PC-9 (cell line): ENCODE results near the gene EVA1C. TPM values are rescaled to one million over a fixed set of nuclear protein-coding genes. Genes with fewer than 3 reads are reported as not detected.
"Not testable (repeated sequence)": the region's sequence is repeated elsewhere in the genome, so short reads cannot be mapped to it uniquely, and the experiment has no call there.

Experiments
- BruUV-seq: library from RNA; stranded (reverse); fragments of 400-500 nt; replicated peaks from 2 replicates; lab custom pipeline; 2021; lab: Mats Ljungman, UMichigan
- CTCF ChIA-PET: fragments of 300-600 bp; sonication (Branson Sonifier 250); formaldehyde crosslinking; loops from one replicate; lab custom pipeline; 2022; ENCODE audit warnings: antibody characterized with exemption; lab: Charles Lee
- POLR2A ChIA-PET: fragments of 300-600 bp; sonication (Branson Sonifier 250); formaldehyde crosslinking; loops from one replicate; lab custom pipeline; 2022; ENCODE audit warnings: antibody characterized with exemption; ENCODE audit not compliant: unreplicated experiment; lab: Charles Lee
- DNase-seq, 2 experiments: peaks; one replicate each; pipeline versions ENCODE4 v3.0.0 to v3.0.0-alpha.2; 2015 to 2022; ENCODE audit warnings: mixed read lengths in 1 of 2
- H2AFZ ChIP-seq: fragments of 200-600 bp; sonication (generic); 2 replicates; pipeline ENCODE4 v1.8.1; 2017; ENCODE audit warnings: antibody characterized with exemption
- H3F3A ChIP-seq: fragments of 200-600 bp; sonication (generic); 2 replicates; pipeline ENCODE4 v1.8.1; 2017; ENCODE audit warnings: antibody characterized with exemption, mild to moderate bottlenecking, low read depth; ENCODE audit not compliant: insufficient read depth
- H3K27ac ChIP-seq: fragments of 200-600 bp; sonication (generic); 2 replicates; pipeline ENCODE4 v1.6.1; 2016; ENCODE audit warnings: mixed run types
- H3K27me3 ChIP-seq: fragments of 200-600 bp; sonication (generic); 2 replicates; pipeline ENCODE4 v1.6.1; 2016; ENCODE audit warnings: low read depth, mixed run types; ENCODE audit not compliant: insufficient read depth
- H3K36me3 ChIP-seq: fragments of 200-600 bp; sonication (generic); 2 replicates; pipeline ENCODE4 v1.6.1; 2016; ENCODE audit warnings: low read depth, mixed run types
- H3K4me1 ChIP-seq: fragments of 200-600 bp; sonication (generic); replicated peaks from 2 replicates; pipeline ENCODE4 v1.6.1; 2016; ENCODE audit warnings: mixed run types; ENCODE audit not compliant: insufficient read depth
- H3K4me2 ChIP-seq: fragments of 200-600 bp; sonication (generic); 2 replicates; pipeline ENCODE4 v1.6.1; 2017; ENCODE audit warnings: mixed run types
- H3K4me3 ChIP-seq: fragments of 200-600 bp; sonication (generic); 2 replicates; pipeline ENCODE4 v1.6.1; 2016; ENCODE audit warnings: mixed run types
- H3K79me2 ChIP-seq: fragments of 200-600 bp; sonication (generic); 2 replicates; pipeline ENCODE4 v1.6.1; 2017; ENCODE audit warnings: low read depth, mixed run types
- H3K9me2 ChIP-seq: fragments of 200-600 bp; sonication (generic); 2 replicates; pipeline ENCODE4 v1.8.1; 2017; ENCODE audit warnings: mild to moderate bottlenecking; ENCODE audit not compliant: insufficient read depth
- H3K9me3 ChIP-seq: fragments of 200-600 bp; sonication (generic); 2 replicates; pipeline ENCODE4 v1.8.1; 2016; ENCODE audit warnings: low read depth; ENCODE audit not compliant: insufficient read depth
- H4K20me1 ChIP-seq: fragments of 200-600 bp; sonication (generic); 2 replicates; pipeline ENCODE4 v1.8.1; 2017; ENCODE audit not compliant: insufficient read depth
- EZH2 ChIP-seq: fragments of 200-600 bp; sonication (generic); IDR thresholded peaks from 2 replicates; pipeline ENCODE4 v1.8.0; 2017; ENCODE audit warnings: antibody characterized with exemption, low read depth
- intact Hi-C: fragments of 100-400 bp; cut with micrococcal nuclease; formaldehyde crosslinking; loops from one replicate; pipeline ENCODE4 v1.10.0; 2022; ENCODE audit not compliant: unreplicated experiment
- total RNA-seq: library from RNA; stranded (reverse); gene quantifications from 2 replicates; pipeline ENCODE4 v1.2.3, GENCODE V29; 2021
- TF ChIP-seq, protein P1 (sequence below): fragments of 200-600 bp; sonication (generic); conservative IDR thresholded peaks from 2 replicates; pipeline ENCODE4 v1.6.1; 2017; ENCODE audit warnings: mixed run types, antibody characterized with exemption, mild to moderate bottlenecking, moderate library complexity

Gene EVA1C
- total RNA-seq, 1 experiment from 2014 or later = 3.0 TPM

DNA sequence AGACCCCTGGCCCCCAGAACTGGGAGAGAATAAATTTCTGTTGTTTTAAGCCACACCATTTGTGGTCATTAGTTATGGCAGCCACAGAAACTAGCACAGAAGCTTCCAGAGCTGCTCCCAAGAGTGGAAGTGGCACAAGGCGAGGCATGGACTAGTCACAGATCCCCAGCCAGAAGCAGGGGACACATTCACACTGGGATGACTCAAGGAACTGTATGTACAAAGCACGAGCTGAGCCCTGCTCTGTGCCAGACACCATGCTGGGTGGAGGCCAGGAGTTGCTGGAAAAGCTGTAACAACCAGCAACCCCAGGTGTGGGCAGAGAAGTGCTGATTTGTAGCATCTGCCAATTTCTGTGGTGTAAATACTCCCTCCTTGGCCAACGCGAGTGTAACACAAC, 117.2 kb downstream of the EVA1C start:
- no peaks in the 10 kb centered on the region for H3K36me3 ChIP-seq
- BruUV-seq = no TSS peak
- TF ChIP-seq, protein P1, sequence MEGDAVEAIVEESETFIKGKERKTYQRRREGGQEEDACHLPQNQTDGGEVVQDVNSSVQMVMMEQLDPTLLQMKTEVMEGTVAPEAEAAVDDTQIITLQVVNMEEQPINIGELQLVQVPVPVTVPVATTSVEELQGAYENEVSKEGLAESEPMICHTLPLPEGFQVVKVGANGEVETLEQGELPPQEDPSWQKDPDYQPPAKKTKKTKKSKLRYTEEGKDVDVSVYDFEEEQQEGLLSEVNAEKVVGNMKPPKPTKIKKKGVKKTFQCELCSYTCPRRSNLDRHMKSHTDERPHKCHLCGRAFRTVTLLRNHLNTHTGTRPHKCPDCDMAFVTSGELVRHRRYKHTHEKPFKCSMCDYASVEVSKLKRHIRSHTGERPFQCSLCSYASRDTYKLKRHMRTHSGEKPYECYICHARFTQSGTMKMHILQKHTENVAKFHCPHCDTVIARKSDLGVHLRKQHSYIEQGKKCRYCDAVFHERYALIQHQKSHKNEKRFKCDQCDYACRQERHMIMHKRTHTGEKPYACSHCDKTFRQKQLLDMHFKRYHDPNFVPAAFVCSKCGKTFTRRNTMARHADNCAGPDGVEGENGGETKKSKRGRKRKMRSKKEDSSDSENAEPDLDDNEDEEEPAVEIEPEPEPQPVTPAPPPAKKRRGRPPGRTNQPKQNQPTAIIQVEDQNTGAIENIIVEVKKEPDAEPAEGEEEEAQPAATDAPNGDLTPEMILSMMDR = no peak
- H3K4me2 ChIP-seq = no peak overlapping the region
- DNase-seq = no peak
- intact Hi-C loops = no loop called here
- H3K79me2 ChIP-seq = no peaks in the 10 kb centered on the region
- no peaks in the 10 kb centered on the region for H3F3A ChIP-seq
- H3K4me1 ChIP-seq = no peaks in the 10 kb centered on the region
- CTCF ChIA-PET = no interaction called here
- H4K20me1 ChIP-seq = no peaks in the 10 kb centered on the region
- no peak overlapping the region for H3K4me3 ChIP-seq
- POLR2A ChIA-PET = no interaction called here
- H2AFZ ChIP-seq = no peak overlapping the region
- no peaks in the 10 kb centered on the region for H3K9me3 ChIP-seq
- no peaks in the 10 kb centered on the region for H3K9me2 ChIP-seq
- no peak overlapping the region for H3K27ac ChIP-seq
- H3K27me3 ChIP-seq = no peaks in the 10 kb centered on the region

- CTCF ChIA-PET, intact Hi-C loops, H3F3A ChIP-seq, H3K27me3 ChIP-seq, H3K4me3 ChIP-seq, H4K20me1 ChIP-seq, H3K27ac ChIP-seq, H3K4me2 ChIP-seq, DNase-seq, H2AFZ ChIP-seq, H3K36me3 ChIP-seq, H3K4me1 ChIP-seq, H3K79me2 ChIP-seq, BruUV-seq, H3K9me2 ChIP-seq, H3K9me3 ChIP-seq: not testable (repeated sequence)
- POLR2A ChIA-PET = interaction anchor here (0.6 kb wide), 1 partner anchor 850 kb away, joined by 3 read pairs; no protein-coding TSS in a partner anchor
Observed at GRCh38 chr21:32530809-32531208, 118.3 kb downstream of the EVA1C start.

- intact Hi-C loops, DNase-seq, BruUV-seq, CTCF ChIA-PET, H3K27ac ChIP-seq, H3F3A ChIP-seq, H3K4me1 ChIP-seq, H3K4me2 ChIP-seq, H3K79me2 ChIP-seq, H4K20me1 ChIP-seq, H3K27me3 ChIP-seq, H3K4me3 ChIP-seq, H3K9me3 ChIP-seq, H2AFZ ChIP-seq, H3K36me3 ChIP-seq, H3K9me2 ChIP-seq: not testable (repeated sequence)
- POLR2A ChIA-PET = interaction anchor here (0.6 kb wide), 1 partner anchor 851 kb away, joined by 3 read pairs; no protein-coding TSS in a partner anchor
Observed at GRCh38 chr21:32531561-32531960, 119.1 kb downstream of the EVA1C start.

DNA sequence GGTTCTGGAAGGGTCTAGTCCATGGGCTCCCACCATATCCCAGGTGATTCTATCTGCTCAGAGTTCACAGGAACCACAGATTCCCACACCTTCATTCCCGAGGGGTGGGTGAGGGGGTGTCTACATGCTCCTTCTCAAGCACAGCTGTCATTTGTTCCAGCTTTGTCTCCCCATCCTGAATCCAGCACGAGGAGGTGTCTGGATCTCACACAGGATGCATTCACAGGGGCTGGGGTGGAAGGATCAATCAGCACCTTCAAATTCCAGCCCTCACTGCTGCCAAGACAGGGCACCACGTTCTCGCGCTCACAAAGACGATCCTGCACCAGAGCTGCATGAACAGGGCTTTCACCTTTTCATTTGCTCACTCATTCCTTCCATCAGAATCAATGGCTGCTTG, 120.1 kb downstream of the EVA1C start:
- CTCF ChIA-PET = no interaction called here
- H3K9me2 ChIP-seq = no peaks in the 10 kb centered on the region
- H3K27me3 ChIP-seq = no peaks in the 10 kb centered on the region
- H4K20me1 ChIP-seq = no peaks in the 10 kb centered on the region
- H3K79me2 ChIP-seq = no peaks in the 10 kb centered on the region
- no peak overlapping the region for H3K4me2 ChIP-seq
- H3K9me3 ChIP-seq = no peaks in the 10 kb centered on the region
- H2AFZ ChIP-seq = no peak overlapping the region
- no peak overlapping the region for H3K4me3 ChIP-seq
- H3K4me1 ChIP-seq = no peaks in the 10 kb centered on the region
- no TSS peak for BruUV-seq
- no peak for DNase-seq
- POLR2A ChIA-PET = no interaction called here
- H3K36me3 ChIP-seq = no peaks in the 10 kb centered on the region
- no peak overlapping the region for H3K27ac ChIP-seq
- no peak for TF ChIP-seq EZH2
- TF ChIP-seq, protein P1 = no peak
- H3F3A ChIP-seq = no peaks in the 10 kb centered on the region
- intact Hi-C loops = no loop called here
